Psoas muscle (tissue), 8 donors: Measurements from ENCODE around the gene ADISSP. TPM values are rescaled to one million over a fixed set of nuclear protein-coding genes. Genes with fewer than 3 reads are reported as not detected.

Experiments used
- ATAC-seq, 4 donors: fragments of 200-7000 bp; cut with Tn5 transposase; one replicate each; pipeline ENCODE4 v1.9.1; 2020; ENCODE audit warnings: moderate library complexity in 3 of 4, mild to moderate bottlenecking in 2 of 4
- DNase-seq, 2 donors: peaks; one replicate each; pipeline ENCODE4 v3.0.0-alpha.2; 2020
- H3K27ac ChIP-seq: fragments of 200-600 bp; one replicate; pipeline ENCODE4 v1.8.0; 2022
- H3K27me3 ChIP-seq, 3 donors: fragments of 200-600 bp in 1 of 3; one replicate each; pipeline versions ENCODE4 v1.6.1 to v1.8.0; 2013 to 2022; ENCODE audit warnings: low read length in 2 of 3, mild to moderate bottlenecking in 2 of 3, moderate library complexity in 1 of 3; ENCODE audit not compliant: insufficient read depth in 3 of 3
- H3K36me3 ChIP-seq, 2 donors: fragments of 200-600 bp in 1 of 2; one replicate each; pipeline versions ENCODE4 v1.6.1 to v1.8.0; 2013 to 2022; ENCODE audit warnings: low read depth in 1 of 2, mild to moderate bottlenecking in 1 of 2, moderate library complexity in 1 of 2; ENCODE audit not compliant: insufficient read depth in 1 of 2
- H3K4me1 ChIP-seq: fragments of 200-600 bp; one replicate; pipeline ENCODE4 v1.8.0; 2022
- H3K4me3 ChIP-seq: fragments of 200-600 bp; one replicate; pipeline ENCODE4 v1.8.0; 2022; ENCODE audit warnings: mild to moderate bottlenecking
- H3K9me3 ChIP-seq: fragments of 200-600 bp; one replicate; pipeline ENCODE4 v1.8.0; 2022
- whole genome bisulfite sequencing, 3 donors: extraction: QIAGEN DNeasy Blood & Tissue Kit; methylation state at CpG; one replicate each; pipeline versions ENCODE4 v1.1.6 to v1.1.7; 2013; 5-methylcytosine and 5-hydroxymethylcytosine counted together
- intact Hi-C, 2 donors: fragments of 100-400 bp; cut with DNase I; formaldehyde crosslinking; loops; one replicate each; pipeline versions ENCODE4 v1.11.0 to v1.14.2; 2022
- polyA plus RNA-seq, 3 donors: library from polyadenylated mRNA; stranded (reverse); fragments of 200-250 nt; gene quantifications; one replicate each; pipeline ENCODE4 v1.2.3, GENCODE V29; 2013
- total RNA-seq, 4 donors: library from RNA; stranded (reverse); fragmentation: NEBNext Ultra II Directional in 2 of 4; extraction: Animal tissue kit (Norgen Biotek cat#: 25700) in 2 of 4; gene quantifications; one replicate each; pipeline versions ENCODE4 v1.2.1 to v1.2.4, GENCODE V29; 2021 to 2023
- TF ChIP-seq, protein P1 (sequence below): fragments of 200-600 bp; IDR thresholded peaks from one replicate; pipeline ENCODE4 v1.8.0; 2022; ENCODE audit warnings: antibody characterized with exemption
- donor health status: healthy with polysubstance abuse.
- donor health status: DM: no; HTN: no; CAD: no; lungs with moderate emphysema.
- donor health status: Bipolar disorder and iron deficiency.
- donor health status: healthy.
- donor health status: DM: yes; HTN: yes; CAD: no.
- donor health status: DM: no; HTN: no; CAD: no.
- donor health status: DM: no; HTN: no; CAD: no.
- donor health status: DM: yes; HTN: yes; CAD: no.

ADISSP gene
- total and polyA plus RNA-seq, 7 donors: 10.7 to 24.7 (median 14.4) TPM

DNA sequence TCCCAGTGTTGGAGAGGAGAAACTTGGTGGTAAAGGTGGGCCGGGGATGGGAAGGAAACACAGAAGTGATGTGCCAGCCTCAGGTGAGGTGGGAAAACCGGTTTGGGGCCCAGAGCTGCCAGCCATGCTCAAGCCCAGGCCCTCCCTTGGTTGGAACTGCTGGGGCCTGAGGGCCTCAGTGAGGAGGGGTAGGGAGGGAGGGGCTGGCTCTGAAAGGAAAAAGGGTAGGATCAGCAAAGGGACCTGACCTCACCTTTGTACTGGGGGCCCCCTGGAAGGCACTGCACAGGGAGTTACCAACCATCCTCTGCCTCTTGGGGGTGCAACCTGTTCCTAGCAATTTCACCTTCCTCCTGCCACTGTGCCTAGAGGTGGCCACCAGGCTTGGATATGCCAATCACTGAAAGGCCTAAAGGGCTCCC lies 15.5 kb upstream of the ADISSP start:
- TF ChIP-seq, protein P1, sequence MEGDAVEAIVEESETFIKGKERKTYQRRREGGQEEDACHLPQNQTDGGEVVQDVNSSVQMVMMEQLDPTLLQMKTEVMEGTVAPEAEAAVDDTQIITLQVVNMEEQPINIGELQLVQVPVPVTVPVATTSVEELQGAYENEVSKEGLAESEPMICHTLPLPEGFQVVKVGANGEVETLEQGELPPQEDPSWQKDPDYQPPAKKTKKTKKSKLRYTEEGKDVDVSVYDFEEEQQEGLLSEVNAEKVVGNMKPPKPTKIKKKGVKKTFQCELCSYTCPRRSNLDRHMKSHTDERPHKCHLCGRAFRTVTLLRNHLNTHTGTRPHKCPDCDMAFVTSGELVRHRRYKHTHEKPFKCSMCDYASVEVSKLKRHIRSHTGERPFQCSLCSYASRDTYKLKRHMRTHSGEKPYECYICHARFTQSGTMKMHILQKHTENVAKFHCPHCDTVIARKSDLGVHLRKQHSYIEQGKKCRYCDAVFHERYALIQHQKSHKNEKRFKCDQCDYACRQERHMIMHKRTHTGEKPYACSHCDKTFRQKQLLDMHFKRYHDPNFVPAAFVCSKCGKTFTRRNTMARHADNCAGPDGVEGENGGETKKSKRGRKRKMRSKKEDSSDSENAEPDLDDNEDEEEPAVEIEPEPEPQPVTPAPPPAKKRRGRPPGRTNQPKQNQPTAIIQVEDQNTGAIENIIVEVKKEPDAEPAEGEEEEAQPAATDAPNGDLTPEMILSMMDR: no peak
- H3K27ac ChIP-seq: no peak overlapping the region
- H3K4me1 ChIP-seq: peaks cover 35% of the 10 kb centered on the region
- 50 to 71% (median 70%) methylated on average over 2 of the region's 2 CpGs for WGBS, 3 donors
- no peak overlapping the region for H3K4me3 ChIP-seq
- H3K27me3 ChIP-seq: peaks cover 0 to 6% (median 1%) of the 10 kb centered on the region in 3 donors
- no peaks in the 10 kb centered on the region for H3K9me3 ChIP-seq
- peaks cover 0 to 4% of the 10 kb centered on the region in 2 donors for H3K36me3 ChIP-seq
- intact Hi-C loops: loop anchor here in 1 of 2 donors (10.0 kb wide), 1 partner anchor 302 kb away; no protein-coding TSS in a partner anchor
- DNase-seq (peak in 1 of 2 donors; percentile 30), ATAC-seq (no peak)

DNA sequence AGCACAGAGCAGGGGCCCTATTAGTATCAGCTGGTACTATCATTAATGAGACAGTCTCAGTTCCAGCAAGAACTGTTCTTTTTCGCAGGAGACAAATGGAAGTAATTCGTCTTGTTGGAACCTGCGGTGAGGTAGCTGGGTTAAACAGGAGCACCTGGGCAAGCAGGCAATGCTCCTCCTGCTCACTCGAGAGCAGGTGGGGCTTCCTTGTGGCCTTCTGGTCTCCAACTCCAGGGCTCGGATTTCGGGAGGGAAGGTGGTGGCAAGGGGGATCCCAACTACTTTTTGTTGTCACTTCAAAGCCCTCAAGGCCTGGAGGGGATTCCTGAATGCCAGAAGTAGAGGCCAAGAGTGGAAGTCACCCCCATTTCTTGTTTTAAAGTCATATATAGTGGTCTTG lies 15.0 kb upstream of the ADISSP start:
- intact Hi-C loops: loop anchor here in 1 of 2 donors (10.0 kb wide), 1 partner anchor 302 kb away; no protein-coding TSS in a partner anchor
- peaks cover 0 to 11% (median 5%) of the 10 kb centered on the region in 3 donors for H3K27me3 ChIP-seq
- 80 to 87% (median 84%) methylated on average over 6 of the region's 6 CpGs for WGBS, 3 donors
- no peak overlapping the region for H3K27ac ChIP-seq
- H3K4me1 ChIP-seq: peaks cover 35% of the 10 kb centered on the region
- no peak overlapping the region for H3K4me3 ChIP-seq
- TF ChIP-seq, protein P1: no peak
- H3K36me3 ChIP-seq: peaks cover 0 to 4% of the 10 kb centered on the region in 2 donors
- ATAC-seq (no peak), DNase-seq (no peak)
- H3K9me3 ChIP-seq: no peaks in the 10 kb centered on the region

DNA sequence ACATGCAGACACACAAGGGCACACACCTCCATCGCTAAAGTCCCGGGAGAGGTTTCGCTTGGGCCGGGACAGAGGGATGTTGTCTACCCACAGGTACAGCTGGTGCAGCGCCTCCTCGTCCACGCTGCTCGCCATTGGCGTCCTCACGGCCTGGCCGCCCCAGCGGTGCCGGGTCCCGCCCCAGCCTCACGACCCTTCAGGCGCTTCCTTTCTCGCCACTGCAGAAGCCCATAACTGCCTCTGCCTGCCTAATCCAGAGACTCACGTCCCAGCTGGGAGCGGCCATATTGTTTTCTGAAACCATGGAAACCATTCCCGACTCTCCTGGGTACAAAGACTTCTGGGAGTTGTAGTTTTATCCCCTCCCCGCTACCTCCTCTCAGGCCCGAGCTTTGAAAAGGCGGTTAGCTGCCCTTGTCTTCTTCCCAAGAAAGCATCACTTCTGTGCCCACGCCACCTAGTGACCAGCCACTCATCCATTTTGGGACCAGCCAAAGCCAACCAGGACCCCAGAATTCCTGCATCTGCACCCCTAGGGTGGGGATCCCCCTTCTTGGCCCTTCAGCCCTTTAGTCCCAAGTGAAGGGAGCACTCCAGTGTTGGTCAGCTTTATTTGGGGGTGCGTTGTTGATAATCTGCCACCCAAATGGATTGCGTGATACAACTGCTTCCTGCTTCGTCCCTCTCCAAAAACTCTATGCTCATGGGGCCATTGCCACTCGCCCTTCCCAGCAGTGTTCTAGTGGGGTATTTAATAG lies 13.8 kb upstream of the ADISSP start, which contains the start of gene SPEF1:
SPEF1 (minus strand) TSS at position 296 of the 758 bp plus-strand sequence; CDS start at position 135, 161 bp downstream.
- intact Hi-C loops: loop anchor here in 1 of 2 donors (10.0 kb wide), 1 partner anchor 303 kb away; no protein-coding TSS in a partner anchor
- 13 to 15% (median 14%) methylated on average over 28 of the region's 28 CpGs for WGBS, 3 donors
- DNase-seq: peak; percentile 69 to 82
- Histone ChIP-seq H3K36me3 (peaks cover 0 to 4% of the 10 kb centered on the region in 2 donors), H3K4me1 (peaks cover 30% of the 10 kb centered on the region), H3K4me3 (peak within 1 kb of the TSS; percentile 67), H3K9me3 (no peaks in the 10 kb centered on the region), H3K27me3 (peaks cover 0 to 17% (median 8%) of the 10 kb centered on the region in 3 donors), H3K27ac (no peak within 1 kb of the TSS)
- ATAC-seq: peak; percentile 82 to 93 (median 88)
- TF ChIP-seq, protein P1: peak; percentile 38

DNA sequence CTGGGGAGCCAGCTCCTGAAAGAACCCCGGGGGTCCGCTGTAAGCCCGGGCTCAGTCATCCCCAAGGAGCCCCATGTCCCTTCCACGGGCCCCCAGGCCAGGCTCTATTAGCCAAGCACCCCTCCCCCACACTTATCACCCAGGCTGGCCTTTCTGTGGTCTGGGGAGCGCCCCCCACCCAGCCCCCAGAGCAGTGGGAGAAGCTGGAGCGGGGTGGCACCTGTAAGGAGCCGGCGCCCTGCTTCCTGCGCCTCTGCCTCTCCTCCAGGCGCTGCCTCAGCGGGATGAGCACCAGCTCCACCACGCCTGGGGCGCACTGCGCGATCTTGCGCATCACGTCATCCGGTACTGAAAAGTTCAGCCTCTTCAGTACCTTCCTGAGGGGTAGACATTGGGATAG lies 11.4 kb upstream of the ADISSP start:
- ATAC-seq (no peak), DNase-seq (no peak)
- peaks cover 15% of the 10 kb centered on the region for H3K4me1 ChIP-seq
- intact Hi-C loops: no loop called here
- H3K9me3 ChIP-seq: no peaks in the 10 kb centered on the region
- TF ChIP-seq, protein P1: no peak
- peaks cover 0 to 17% (median 8%) of the 10 kb centered on the region in 3 donors for H3K27me3 ChIP-seq
- H3K4me3 ChIP-seq: no peak overlapping the region
- H3K27ac ChIP-seq: no peak overlapping the region
- 40 to 47% (median 43%) methylated on average over 18 of the region's 18 CpGs for WGBS, 3 donors
- H3K36me3 ChIP-seq: no peaks in the 10 kb centered on the region
